Astrocyte (in vitro differentiated cells and primary cell): ENCODE results near the gene PLEKHA7. TPM values are rescaled to one million over a fixed set of nuclear protein-coding genes. Genes with fewer than 3 reads are reported as not detected.

Source experiments
- DNase-seq: peaks from one replicate; pipeline ENCODE4 v3.0.0-alpha.2; 2010; ENCODE audit warnings: low read depth
- FAIRE-seq: peaks from 2 replicates; lab custom pipeline; 2011; peaks lifted over from hg19 to GRCh38; lab: Jason Lieb, UNC
- H2AFZ ChIP-seq: 2 replicates; pipeline ENCODE4 v1.6.0; 2012; ENCODE audit warnings: low read depth, low read length, inconsistent platforms
- H3K27ac ChIP-seq: 2 replicates; pipeline ENCODE4 v1.5.1; 2011; ENCODE audit warnings: low read depth, low read length, inconsistent platforms
- H3K27me3 ChIP-seq: 2 replicates; pipeline ENCODE4 v1.6.0; 2011; ENCODE audit warnings: low read length, inconsistent platforms; ENCODE audit not compliant: insufficient read depth
- H3K36me3 ChIP-seq: 2 replicates; pipeline ENCODE4 v1.5.1; 2011; ENCODE audit warnings: low read length, inconsistent platforms; ENCODE audit not compliant: insufficient read depth
- H3K4me1 ChIP-seq: 2 replicates; pipeline ENCODE4 v1.5.1; 2011; ENCODE audit warnings: low read length, inconsistent platforms; ENCODE audit not compliant: insufficient read depth
- H3K4me2 ChIP-seq: 2 replicates; pipeline ENCODE4 v1.6.0; 2012; ENCODE audit warnings: low read length, inconsistent platforms
- H3K4me3 ChIP-seq: 2 replicates; pipeline ENCODE4 v1.5.1; 2011; ENCODE audit warnings: low read depth, mild to moderate bottlenecking, low read length, inconsistent platforms; ENCODE audit not compliant: insufficient read depth
- H3K79me2 ChIP-seq: 2 replicates; pipeline ENCODE4 v1.6.0; 2012; ENCODE audit warnings: mild to moderate bottlenecking, low read length, inconsistent platforms; ENCODE audit not compliant: insufficient read depth
- H3K9ac ChIP-seq: 2 replicates; pipeline ENCODE4 v1.6.0; 2012; ENCODE audit warnings: mild to moderate bottlenecking, low read length, inconsistent platforms
- H3K9me3 ChIP-seq: 2 replicates; pipeline ENCODE4 v1.5.1; 2012; ENCODE audit warnings: low read depth, mild to moderate bottlenecking, low read length, inconsistent platforms; ENCODE audit not compliant: insufficient read depth
- H4K20me1 ChIP-seq: 2 replicates; pipeline ENCODE4 v1.6.0; 2012; ENCODE audit warnings: low read length, inconsistent platforms; ENCODE audit not compliant: insufficient read depth
- H3K27ac Mint-ChIP-seq: one replicate; pipeline ENCODE4 v1.8.0; 2021; ENCODE audit warnings: mild to moderate bottlenecking, mixed read lengths; ENCODE audit not compliant: unreplicated experiment
- H3K27me3 Mint-ChIP-seq: one replicate; pipeline ENCODE4 v1.8.0; 2021; ENCODE audit warnings: low read depth, mixed read lengths; ENCODE audit not compliant: unreplicated experiment
- H3K36me3 Mint-ChIP-seq: one replicate; pipeline ENCODE4 v1.8.0; 2021; ENCODE audit warnings: low read depth, mixed read lengths; ENCODE audit not compliant: unreplicated experiment
- H3K4me1 Mint-ChIP-seq: one replicate; pipeline ENCODE4 v1.8.0; 2021; ENCODE audit warnings: low read depth, mixed read lengths; ENCODE audit not compliant: unreplicated experiment
- H3K4me3 Mint-ChIP-seq: one replicate; pipeline ENCODE4 v1.8.0; 2021; ENCODE audit warnings: mild to moderate bottlenecking, moderate library complexity, mixed read lengths; ENCODE audit not compliant: unreplicated experiment
- H3K9me3 Mint-ChIP-seq: one replicate; pipeline ENCODE4 v1.8.0; 2021; ENCODE audit warnings: mild to moderate bottlenecking, mixed read lengths; ENCODE audit not compliant: unreplicated experiment
- EZH2 ChIP-seq: IDR thresholded peaks from 2 replicates; pipeline ENCODE4 v1.6.1; 2012; ENCODE audit warnings: mild to moderate bottlenecking, low read length, inconsistent platforms; ENCODE audit not compliant: insufficient read depth
- total RNA-seq: library from RNA; stranded (reverse); gene quantifications from 2 replicates; pipeline ENCODE4 v1.2.1, GENCODE V29; 2021
- TF ChIP-seq, protein P1 (sequence below): IDR thresholded peaks from 2 replicates; pipeline ENCODE4 v1.5.1; 2011; ENCODE audit warnings: low read depth, mild to moderate bottlenecking, inconsistent platforms, low read length, moderate library complexity; ENCODE audit not compliant: insufficient read depth

Gene PLEKHA7
- total RNA-seq, 1 donor from 2014 or later = 5.7 TPM

GRCh38 chr11:16799221-16799620, 215.0 kb downstream of the PLEKHA7 start:
- no peak for FAIRE-seq
- H3K9ac ChIP-seq = no peak overlapping the region
- Mint-ChIP-seq H3K4me1 (peaks cover 6% of the 10 kb centered on the region), H3K27me3 (no peaks in the 10 kb centered on the region), H3K27ac (no peak overlapping the region), H3K4me3 (no peak overlapping the region), H3K36me3 (no peaks in the 10 kb centered on the region), H3K9me3 (no peaks in the 10 kb centered on the region)
- H3K36me3 ChIP-seq = no peaks in the 10 kb centered on the region
- H3K9me3 ChIP-seq = no peaks in the 10 kb centered on the region
- no peaks in the 10 kb centered on the region for H3K4me1 ChIP-seq
- H3K27ac ChIP-seq = no peak overlapping the region
- no peak overlapping the region for H3K4me3 ChIP-seq
- no peak for DNase-seq
- no peak overlapping the region for H2AFZ ChIP-seq
- no peaks in the 10 kb centered on the region for H3K27me3 ChIP-seq
- no peaks in the 10 kb centered on the region for H4K20me1 ChIP-seq
- H3K4me2 ChIP-seq = no peak overlapping the region
- TF ChIP-seq, protein P1, sequence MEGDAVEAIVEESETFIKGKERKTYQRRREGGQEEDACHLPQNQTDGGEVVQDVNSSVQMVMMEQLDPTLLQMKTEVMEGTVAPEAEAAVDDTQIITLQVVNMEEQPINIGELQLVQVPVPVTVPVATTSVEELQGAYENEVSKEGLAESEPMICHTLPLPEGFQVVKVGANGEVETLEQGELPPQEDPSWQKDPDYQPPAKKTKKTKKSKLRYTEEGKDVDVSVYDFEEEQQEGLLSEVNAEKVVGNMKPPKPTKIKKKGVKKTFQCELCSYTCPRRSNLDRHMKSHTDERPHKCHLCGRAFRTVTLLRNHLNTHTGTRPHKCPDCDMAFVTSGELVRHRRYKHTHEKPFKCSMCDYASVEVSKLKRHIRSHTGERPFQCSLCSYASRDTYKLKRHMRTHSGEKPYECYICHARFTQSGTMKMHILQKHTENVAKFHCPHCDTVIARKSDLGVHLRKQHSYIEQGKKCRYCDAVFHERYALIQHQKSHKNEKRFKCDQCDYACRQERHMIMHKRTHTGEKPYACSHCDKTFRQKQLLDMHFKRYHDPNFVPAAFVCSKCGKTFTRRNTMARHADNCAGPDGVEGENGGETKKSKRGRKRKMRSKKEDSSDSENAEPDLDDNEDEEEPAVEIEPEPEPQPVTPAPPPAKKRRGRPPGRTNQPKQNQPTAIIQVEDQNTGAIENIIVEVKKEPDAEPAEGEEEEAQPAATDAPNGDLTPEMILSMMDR = no peak
- no peak for TF ChIP-seq EZH2
- H3K79me2 ChIP-seq = no peaks in the 10 kb centered on the region

- Mint-ChIP-seq H3K4me1 (peaks cover 6% of the 10 kb centered on the region), H3K9me3 (no peaks in the 10 kb centered on the region), H3K27me3 (no peaks in the 10 kb centered on the region), H3K4me3 (no peak overlapping the region), H3K27ac (no peak overlapping the region), H3K36me3 (no peaks in the 10 kb centered on the region)
- no peaks in the 10 kb centered on the region for H3K79me2 ChIP-seq
- H3K4me3 ChIP-seq = no peak overlapping the region
- no peak overlapping the region for H3K4me2 ChIP-seq
- H4K20me1 ChIP-seq = no peaks in the 10 kb centered on the region
- peaks cover under 1% of the 10 kb centered on the region for H3K4me1 ChIP-seq
- no peak overlapping the region for H3K27ac ChIP-seq
- no peak overlapping the region for H2AFZ ChIP-seq
- no peak for DNase-seq
- H3K27me3 ChIP-seq = no peaks in the 10 kb centered on the region
- H3K9me3 ChIP-seq = no peaks in the 10 kb centered on the region
- no peak overlapping the region for H3K9ac ChIP-seq
- H3K36me3 ChIP-seq = no peaks in the 10 kb centered on the region
- no peak for FAIRE-seq
- TF ChIP-seq EZH2 = no peak
- TF ChIP-seq, protein P1 = no peak
Observed at GRCh38 chr11:16797776-16798175, 216.4 kb downstream of the PLEKHA7 start.

DNA sequence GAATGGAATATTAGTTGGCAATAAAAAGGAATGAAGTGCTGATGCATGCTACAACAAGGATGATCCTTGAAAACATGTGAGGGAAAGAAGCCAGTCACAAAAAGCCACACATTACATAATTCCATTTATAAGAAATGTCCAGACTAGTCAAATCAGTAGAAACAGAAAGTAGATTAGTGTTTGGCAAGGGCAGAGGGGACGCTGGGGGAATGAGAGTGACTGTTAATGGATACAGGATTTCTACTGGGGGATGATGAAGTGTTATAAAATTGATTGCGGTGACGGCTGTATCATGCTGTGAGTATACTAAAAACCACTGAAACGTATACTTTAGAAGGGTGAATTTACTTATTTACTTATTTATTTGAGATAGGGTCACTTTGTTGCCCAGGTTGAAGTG, 217.9 kb downstream of the PLEKHA7 start:
- H3K9me3 ChIP-seq = no peaks in the 10 kb centered on the region
- H3K4me1 Mint-ChIP-seq = peaks cover 14% of the 10 kb centered on the region
- no peak overlapping the region for H2AFZ ChIP-seq
- no peak overlapping the region for H3K27ac ChIP-seq
- no peak overlapping the region for H3K4me3 ChIP-seq
- H3K4me2 ChIP-seq = no peak overlapping the region
- no peaks in the 10 kb centered on the region for H3K27me3 Mint-ChIP-seq
- H3K36me3 ChIP-seq = no peaks in the 10 kb centered on the region
- FAIRE-seq = no peak
- no peaks in the 10 kb centered on the region for H3K36me3 Mint-ChIP-seq
- DNase-seq = no peak
- peaks cover 14% of the 10 kb centered on the region for H3K4me1 ChIP-seq
- H4K20me1 ChIP-seq = no peaks in the 10 kb centered on the region
- TF ChIP-seq, protein P1 = no peak
- no peak for TF ChIP-seq EZH2
- H3K79me2 ChIP-seq = no peaks in the 10 kb centered on the region
- no peak overlapping the region for H3K27ac Mint-ChIP-seq
- no peak overlapping the region for H3K4me3 Mint-ChIP-seq
- H3K27me3 ChIP-seq = no peaks in the 10 kb centered on the region
- H3K9ac ChIP-seq = no peak overlapping the region
- H3K9me3 Mint-ChIP-seq = no peaks in the 10 kb centered on the region
